ENCODE data around the gene ZYG11A. TPM values are rescaled to one million over a fixed set of nuclear protein-coding genes. Genes with fewer than 3 reads are reported as not detected.
"Not testable (repeated sequence)": the region's sequence is repeated elsewhere in the genome, so short reads cannot be mapped to it uniquely, and the experiment has no call there.

ZYG11A gene
- total RNA-seq, 1 experiment from 2014 or later = 6.8 TPM

DNA sequence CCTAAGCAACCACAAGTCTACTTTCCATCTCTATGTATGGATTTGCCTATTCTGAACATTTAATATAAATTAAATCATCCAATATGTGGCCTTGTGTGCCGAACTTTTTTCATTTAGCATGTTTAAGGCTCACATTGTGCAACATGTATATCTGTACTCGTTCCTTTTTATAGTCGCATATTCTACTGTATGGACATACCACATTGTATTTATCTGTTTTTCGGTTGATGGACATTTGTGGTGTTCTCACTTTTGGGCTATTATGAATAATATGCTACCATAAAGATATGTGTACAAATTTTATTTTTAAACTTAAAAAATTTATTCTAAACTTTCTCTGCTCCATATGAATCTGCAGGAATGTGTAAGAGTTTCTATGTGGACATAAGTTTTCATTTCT is 13.0 kb downstream of the ZYG11A start:
- 0 out of 2 replicates have a peak, but pooled peaks cover 2% of the 10 kb centered on the region for H3K36me3 ChIP-seq (replicated peaks; ENCODE audit: control insufficient read depth, insufficient read depth, low read length)
- no peaks in the 10 kb centered on the region for H3K27me3 ChIP-seq (ENCODE audit: control insufficient read depth, insufficient read depth, low read length)
- no peak overlapping the region for H3K4me3 ChIP-seq (ENCODE audit: insufficient read depth, low read depth, low read length)
- no peak for DNase-seq

DNA sequence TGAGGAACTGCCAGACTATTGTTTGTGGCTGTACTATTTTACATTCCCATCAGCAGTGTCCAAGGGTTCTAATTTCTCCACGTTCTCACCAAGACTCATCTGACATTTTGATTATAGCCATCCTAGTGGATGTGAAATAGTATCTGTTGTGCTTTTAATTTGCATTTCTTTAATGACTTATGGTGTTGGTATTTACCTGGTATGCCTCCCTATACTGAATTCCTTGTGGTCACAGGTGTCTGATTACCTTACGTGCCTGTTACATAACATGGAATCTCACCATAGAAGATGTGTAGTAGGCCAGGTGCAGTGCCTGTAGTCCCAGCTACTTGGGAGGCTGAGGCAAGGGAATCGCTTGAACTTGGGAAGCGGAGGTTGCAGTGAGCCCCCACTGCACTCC is 13.5 kb downstream of the ZYG11A start:
- no peak overlapping the region for H3K4me3 ChIP-seq (ENCODE audit: insufficient read depth, low read depth, low read length)
- 0 out of 2 replicates have a peak, but pooled peaks cover 2% of the 10 kb centered on the region for H3K36me3 ChIP-seq (replicated peaks; ENCODE audit: control insufficient read depth, insufficient read depth, low read length)
- DNase-seq = no peak
- no peaks in the 10 kb centered on the region for H3K27me3 ChIP-seq (ENCODE audit: control insufficient read depth, insufficient read depth, low read length)

DNA sequence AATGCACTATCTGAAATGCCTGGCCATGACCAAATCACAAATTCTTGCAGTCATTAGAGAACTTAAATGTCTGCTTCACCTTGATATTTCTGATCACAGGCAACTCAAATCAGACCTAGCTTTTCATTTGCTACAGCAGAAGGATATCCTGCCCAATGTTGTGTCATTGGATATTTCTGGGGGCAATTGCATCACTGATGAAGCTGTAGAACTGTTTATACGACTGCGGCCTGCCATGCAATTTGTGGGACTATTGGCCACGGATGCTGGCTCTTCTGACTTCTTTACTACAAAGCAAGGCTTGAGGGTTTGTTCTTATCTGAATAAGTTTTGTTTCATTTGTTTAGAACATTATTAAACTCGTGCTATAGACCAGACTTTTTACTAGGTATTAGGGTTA is 14.9 kb downstream of the ZYG11A start:
- Histone ChIP-seq H3K4me3 (ENCODE audit: insufficient read depth, low read depth, low read length) (no peak overlapping the region), H3K36me3 (replicated peaks; ENCODE audit: control insufficient read depth, insufficient read depth, low read length) (0 out of 2 replicates have a peak, but pooled peaks cover 2% of the 10 kb centered on the region), H3K27me3 (ENCODE audit: control insufficient read depth, insufficient read depth, low read length) (no peaks in the 10 kb centered on the region)
- no peak for DNase-seq

DNA sequence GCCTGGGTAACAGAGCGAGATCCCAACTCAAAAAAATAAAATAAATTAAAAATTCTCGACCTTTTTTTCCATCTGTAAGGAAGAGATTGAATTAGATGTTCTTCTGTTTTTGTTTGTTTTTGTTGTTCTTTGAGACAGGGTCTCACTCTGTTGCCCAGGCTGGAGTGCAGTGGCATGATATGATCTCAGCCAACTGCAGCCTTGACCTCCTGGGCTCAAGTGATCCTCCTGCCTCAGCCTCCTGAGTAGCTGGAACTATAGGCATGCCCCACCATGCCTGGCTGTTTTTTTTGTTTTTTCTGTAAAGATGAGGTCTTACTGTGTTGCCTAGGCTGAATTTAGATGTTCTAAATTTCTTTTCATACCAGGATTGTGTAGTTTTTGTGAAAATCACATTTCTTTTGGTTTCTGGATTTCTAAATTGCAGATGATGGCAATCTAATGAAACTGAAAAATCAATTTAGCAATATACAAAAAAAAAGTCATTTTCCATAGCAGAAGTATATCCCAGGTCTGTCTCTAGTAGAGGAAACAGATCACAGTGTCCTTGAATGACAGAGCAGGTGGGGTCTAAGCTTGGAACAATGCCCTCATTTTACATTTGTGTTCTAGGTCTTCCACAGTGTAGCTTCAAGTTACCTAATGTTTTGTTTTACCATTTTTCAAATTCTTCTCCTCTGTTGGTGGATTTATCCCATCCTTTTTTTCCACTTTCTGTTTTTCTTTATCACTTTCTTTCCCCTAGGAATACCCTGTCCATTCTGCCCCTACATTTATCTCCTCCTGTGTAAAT is 20.3 kb downstream of the ZYG11A start:
- Histone ChIP-seq H3K4me3 (ENCODE audit: insufficient read depth, low read depth, low read length) (no peak overlapping the region), H3K27me3 (ENCODE audit: control insufficient read depth, insufficient read depth, low read length) (no peaks in the 10 kb centered on the region), H3K36me3 (replicated peaks; ENCODE audit: control insufficient read depth, insufficient read depth, low read length) (peaks cover 1% of the 10 kb centered on the region)
- no peak for DNase-seq

DNA sequence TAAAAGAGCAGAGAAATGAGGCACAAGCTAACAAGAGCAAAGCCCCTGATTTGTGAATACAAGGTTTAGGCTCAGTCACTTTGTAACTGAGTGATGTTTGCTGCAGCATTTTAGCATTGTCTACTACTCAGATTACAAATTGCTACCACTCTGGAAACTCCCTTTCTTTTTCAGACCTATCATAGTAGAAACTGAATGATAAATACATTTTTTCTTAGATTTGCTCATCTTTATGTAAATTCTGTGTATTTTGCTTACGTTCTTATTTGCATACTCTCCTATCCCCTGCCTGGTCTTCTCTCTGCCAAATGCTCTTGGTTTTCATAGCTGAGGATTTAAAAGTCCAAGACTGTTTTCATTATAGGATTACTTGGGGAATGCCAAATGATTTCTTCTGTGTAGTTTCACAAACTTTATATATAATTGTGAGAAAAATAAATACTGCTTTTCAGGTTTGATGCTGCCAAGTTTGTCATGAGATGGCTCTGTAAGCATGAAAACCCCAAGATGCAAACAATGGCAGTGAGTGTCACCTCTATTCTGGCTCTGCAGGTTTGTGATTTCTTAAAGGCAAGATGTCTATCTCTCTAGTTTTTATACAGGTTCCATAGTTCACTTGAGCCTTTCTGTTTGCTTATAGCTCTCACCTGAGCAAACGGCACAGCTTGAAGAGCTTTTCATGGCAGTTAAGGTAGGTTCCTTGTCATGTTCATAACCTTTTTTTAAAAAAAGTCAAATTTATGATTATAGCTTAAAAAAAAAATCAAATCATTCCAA is 24.7 kb downstream of the ZYG11A start:
- H3K4me3 ChIP-seq (ENCODE audit: insufficient read depth, low read depth, low read length) = no peak overlapping the region
- H3K27me3 ChIP-seq (ENCODE audit: control insufficient read depth, insufficient read depth, low read length) = no peaks in the 10 kb centered on the region
- DNase-seq = no peak
- peaks cover 1% of the 10 kb centered on the region for H3K36me3 ChIP-seq (replicated peaks; ENCODE audit: control insufficient read depth, insufficient read depth, low read length)

DNA sequence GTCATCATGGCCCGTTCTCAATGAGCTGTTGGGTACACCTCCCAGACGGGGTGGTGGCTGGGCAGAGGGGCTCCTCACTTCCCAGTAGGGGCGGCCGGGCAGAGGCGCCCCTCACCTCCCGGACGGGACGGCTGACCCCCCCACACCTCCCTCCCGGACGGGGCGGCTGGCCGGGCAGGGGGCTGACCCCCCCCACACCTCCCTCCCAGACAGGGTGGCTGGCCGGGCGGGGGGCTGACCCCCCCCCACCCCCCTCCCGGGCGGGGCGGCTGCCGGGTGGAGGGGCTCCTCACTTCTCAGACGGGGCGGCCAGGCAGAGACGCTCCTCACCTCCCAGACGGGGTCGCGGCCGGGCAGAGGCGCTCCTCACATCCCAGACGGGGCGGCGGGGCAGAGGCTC is 27.2 kb downstream of the ZYG11A start:
- not testable (repeated sequence) for DNase-seq; H3K36me3 ChIP-seq (replicated peaks; ENCODE audit: control insufficient read depth, insufficient read depth, low read length); H3K27me3 ChIP-seq (ENCODE audit: control insufficient read depth, insufficient read depth, low read length); H3K4me3 ChIP-seq (ENCODE audit: insufficient read depth, low read depth, low read length)

DNA sequence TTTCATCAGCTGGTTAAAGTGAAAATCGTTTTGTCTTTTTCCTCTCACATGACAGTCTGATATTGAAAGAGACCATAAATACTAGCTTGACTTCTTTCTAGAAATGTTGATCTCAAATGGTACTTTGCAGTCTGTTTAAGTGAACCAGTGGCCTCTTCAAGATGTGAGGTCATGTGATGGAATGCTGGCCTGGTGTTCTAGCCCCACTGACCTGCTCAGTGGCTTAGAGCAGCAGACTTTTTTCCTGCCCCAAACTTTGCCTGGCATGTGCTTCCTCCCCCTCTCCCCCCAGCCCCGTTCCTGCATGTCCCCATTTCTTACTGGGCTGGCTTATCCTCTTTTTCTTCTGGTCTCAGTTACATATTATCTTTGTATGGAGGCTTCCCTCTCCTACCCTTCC is 34.3 kb downstream of the ZYG11A start:
- DNase-seq = peak; percentile 38
- Histone ChIP-seq H3K36me3 (replicated peaks; ENCODE audit: control insufficient read depth, insufficient read depth, low read length) (peaks cover 7% of the 10 kb centered on the region), H3K27me3 (ENCODE audit: control insufficient read depth, insufficient read depth, low read length) (no peaks in the 10 kb centered on the region), H3K4me3 (ENCODE audit: insufficient read depth, low read depth, low read length) (no peak overlapping the region)

DNA sequence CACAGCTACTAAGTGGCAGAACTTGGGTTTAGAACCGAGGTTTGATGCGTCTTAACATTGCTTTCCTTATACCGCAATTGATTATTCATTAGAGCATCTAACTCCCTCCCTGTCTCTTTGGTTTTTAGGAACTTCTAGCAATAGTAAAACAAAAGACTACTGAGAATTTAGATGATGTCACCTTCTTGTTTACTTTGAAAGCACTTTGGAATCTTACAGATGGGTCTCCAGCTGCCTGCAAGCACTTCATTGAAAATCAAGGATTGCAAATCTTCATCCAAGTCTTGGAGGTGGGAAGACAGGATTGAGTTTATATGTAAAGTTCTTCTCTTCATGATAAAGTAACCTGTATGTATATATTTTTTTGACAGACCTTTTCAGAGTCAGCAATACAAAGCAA is 35.0 kb downstream of the ZYG11A start:
- Histone ChIP-seq H3K27me3 (ENCODE audit: control insufficient read depth, insufficient read depth, low read length) (no peaks in the 10 kb centered on the region), H3K36me3 (replicated peaks; ENCODE audit: control insufficient read depth, insufficient read depth, low read length) (peaks cover 7% of the 10 kb centered on the region), H3K4me3 (ENCODE audit: insufficient read depth, low read depth, low read length) (no peak overlapping the region)
- DNase-seq = no peak

DNA sequence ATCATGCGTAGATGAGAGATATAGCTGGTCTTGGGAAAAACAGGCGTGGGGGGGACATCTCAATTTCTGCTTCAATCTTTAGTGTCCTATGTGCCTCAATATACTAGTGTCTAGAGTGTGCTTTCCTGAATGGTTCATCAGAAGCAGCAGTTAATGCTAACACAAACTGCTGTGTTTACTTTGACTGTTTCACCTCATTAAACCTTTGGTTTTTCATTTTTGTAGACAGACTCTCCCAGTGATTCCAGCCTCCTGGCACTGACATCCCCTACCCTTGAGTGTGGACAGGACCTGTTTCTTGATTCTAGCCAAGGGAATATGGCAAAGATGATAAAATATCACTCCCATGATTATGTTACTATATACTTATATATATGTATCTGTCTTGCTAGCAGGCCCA is 37.6 kb downstream of the ZYG11A start:
- no peaks in the 10 kb centered on the region for H3K27me3 ChIP-seq (ENCODE audit: control insufficient read depth, insufficient read depth, low read length)
- no peak overlapping the region for H3K4me3 ChIP-seq (ENCODE audit: insufficient read depth, low read depth, low read length)
- H3K36me3 ChIP-seq (replicated peaks; ENCODE audit: control insufficient read depth, insufficient read depth, low read length) = peaks cover 7% of the 10 kb centered on the region
- DNase-seq = no peak

DNA sequence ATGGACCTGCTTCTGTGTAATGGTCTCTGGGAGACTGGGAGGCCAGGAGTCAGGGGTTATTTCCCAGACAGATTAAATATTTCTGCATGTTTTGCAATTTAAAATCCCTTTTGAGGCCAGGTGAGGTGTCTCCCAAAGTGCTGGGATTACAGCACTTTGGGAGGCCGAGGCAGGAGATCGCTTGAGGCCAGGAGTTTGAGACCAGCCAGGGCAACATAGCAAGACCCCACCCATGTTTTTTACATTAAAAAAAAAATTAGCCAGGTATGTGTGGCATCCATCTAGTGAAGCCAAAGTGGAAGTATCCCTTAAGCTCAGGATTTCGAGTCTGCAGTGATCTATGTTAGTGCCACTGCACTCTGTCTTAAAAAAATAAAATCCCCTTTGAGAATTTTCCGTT is 44.9 kb downstream of the ZYG11A start:
- H3K4me3 ChIP-seq (ENCODE audit: insufficient read depth, low read depth, low read length) = no peak overlapping the region
- H3K36me3 ChIP-seq (replicated peaks; ENCODE audit: control insufficient read depth, insufficient read depth, low read length) = no peaks in the 10 kb centered on the region; the same call in none of the 2 replicates
- no peak for DNase-seq
- H3K27me3 ChIP-seq (ENCODE audit: control insufficient read depth, insufficient read depth, low read length) = no peaks in the 10 kb centered on the region

DNA sequence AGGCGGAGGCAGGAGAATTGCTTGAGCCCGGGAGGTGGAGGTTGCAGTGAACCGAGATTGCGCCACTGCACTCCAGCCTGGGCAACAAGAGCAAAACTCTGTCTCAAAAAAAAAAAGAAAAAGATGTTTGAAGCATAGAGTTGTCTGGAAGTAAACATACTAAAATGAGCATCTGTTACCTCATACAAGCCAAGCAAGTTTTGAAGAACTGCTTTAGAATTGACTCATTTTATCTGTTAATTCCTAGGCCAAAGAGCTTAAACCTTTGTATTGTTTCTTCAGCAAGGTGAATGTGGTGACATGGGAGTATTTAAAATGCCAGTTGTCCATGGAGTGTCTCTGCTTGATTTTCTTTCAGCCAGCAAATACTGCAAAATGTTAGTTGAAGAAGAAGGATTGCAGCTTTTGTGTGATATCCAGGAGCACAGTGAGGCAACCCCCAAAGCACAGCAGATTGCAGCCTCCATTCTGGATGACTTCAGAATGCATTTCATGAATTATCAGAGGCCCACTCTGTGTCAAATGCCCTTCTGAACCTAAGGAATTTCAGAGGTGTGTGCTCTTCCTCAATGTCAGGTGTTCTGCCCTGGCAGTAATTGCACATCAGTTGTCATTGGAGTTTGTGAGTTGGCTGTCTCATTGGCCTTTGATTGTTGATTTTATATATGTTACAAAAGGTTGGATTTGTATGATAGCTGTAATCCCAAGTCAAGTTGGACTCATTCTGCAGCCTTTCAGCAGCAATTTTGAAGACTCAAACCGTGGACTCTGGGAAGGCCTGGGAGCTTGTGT is 50.1 kb downstream of the ZYG11A start:
- no peak overlapping the region for H3K4me3 ChIP-seq (ENCODE audit: insufficient read depth, low read depth, low read length)
- no peaks in the 10 kb centered on the region for H3K27me3 ChIP-seq (ENCODE audit: control insufficient read depth, insufficient read depth, low read length)
- H3K36me3 ChIP-seq (replicated peaks; ENCODE audit: control insufficient read depth, insufficient read depth, low read length) = peaks cover 9% of the 10 kb centered on the region
- DNase-seq = no peak

DNA sequence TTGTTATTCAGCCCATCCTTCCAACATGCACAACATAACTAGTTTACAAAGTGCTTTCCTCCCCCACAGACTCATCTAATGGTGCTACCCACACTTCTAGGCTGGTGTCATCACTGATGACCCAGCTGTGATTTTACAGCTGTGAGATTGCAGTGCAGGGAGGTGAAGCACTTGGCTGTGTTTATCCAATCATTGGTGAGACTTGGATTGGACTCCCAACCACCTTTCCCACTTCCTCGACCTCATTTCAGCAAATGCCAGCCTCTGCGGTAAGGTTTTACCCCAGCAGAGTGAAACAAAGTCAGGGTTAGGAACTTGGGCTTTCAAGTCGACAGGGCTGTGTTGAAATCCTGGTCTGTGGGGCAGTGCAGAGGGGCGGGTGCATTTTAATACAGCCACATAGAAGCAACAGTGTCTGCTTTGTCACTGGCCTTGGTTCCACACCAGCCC is 56.9 kb downstream of the ZYG11A start:
- peaks cover 4% of the 10 kb centered on the region for H3K36me3 ChIP-seq (replicated peaks; ENCODE audit: control insufficient read depth, insufficient read depth, low read length)
- H3K4me3 ChIP-seq (ENCODE audit: insufficient read depth, low read depth, low read length) = no peak overlapping the region
- DNase-seq = no peak
- H3K27me3 ChIP-seq (ENCODE audit: control insufficient read depth, insufficient read depth, low read length) = no peaks in the 10 kb centered on the region

DNA sequence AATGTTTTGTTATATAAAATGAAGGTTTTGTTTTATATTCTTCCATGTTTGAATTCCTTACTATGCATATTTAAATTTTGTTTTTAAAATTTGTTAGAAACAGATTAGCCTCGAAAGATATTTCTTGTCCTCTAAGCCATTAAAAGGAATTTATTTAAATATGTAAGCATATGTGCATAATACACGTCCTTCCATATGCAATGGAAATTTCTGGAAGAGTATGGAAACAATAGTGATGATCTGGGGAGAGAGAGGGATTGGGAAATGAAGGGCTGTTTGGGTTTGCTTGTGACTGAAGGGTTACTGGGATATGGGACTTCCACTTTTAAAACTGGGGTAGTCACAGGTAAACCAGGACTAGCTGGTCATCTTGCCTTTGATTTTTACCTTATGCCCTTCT is 57.8 kb downstream of the ZYG11A start:
- H3K4me3 ChIP-seq (ENCODE audit: insufficient read depth, low read depth, low read length) = no peak overlapping the region
- no peaks in the 10 kb centered on the region for H3K27me3 ChIP-seq (ENCODE audit: control insufficient read depth, insufficient read depth, low read length)
- H3K36me3 ChIP-seq (replicated peaks; ENCODE audit: control insufficient read depth, insufficient read depth, low read length) = peaks cover 4% of the 10 kb centered on the region
- DNase-seq = no peak

DNA sequence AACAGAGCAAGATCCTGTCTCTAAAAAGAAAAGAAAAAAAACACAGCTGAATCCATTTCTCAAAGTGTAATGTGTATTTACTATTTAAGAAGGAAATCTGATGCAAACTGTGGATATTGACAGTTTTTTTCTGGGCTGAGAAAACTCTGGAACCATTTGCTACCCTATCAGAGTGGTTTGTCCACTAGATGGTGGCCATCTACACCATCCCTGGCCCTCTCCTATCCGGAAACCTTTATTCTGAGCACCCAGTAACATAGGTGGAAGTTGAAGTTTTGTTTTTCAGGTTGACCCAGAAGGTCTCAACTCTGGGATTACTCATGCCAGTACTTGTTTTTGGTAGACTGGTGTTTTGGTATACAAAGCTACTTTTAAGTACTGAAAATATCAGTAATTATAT is 58.8 kb downstream of the ZYG11A start:
- no peaks in the 10 kb centered on the region; the same call in 1 of the 2 replicates for H3K27me3 ChIP-seq (ENCODE audit: control insufficient read depth, insufficient read depth, low read length)
- H3K36me3 ChIP-seq (replicated peaks; ENCODE audit: control insufficient read depth, insufficient read depth, low read length) = peaks cover 1% of the 10 kb centered on the region
- H3K4me3 ChIP-seq (ENCODE audit: insufficient read depth, low read depth, low read length) = no peak overlapping the region
- DNase-seq = no peak
